ENCODE results near the gene SOCS4.

Gene SOCS4

GRCh38 chr14:55026793-55027561, at the start of gene SOCS4, which contains the start of gene WDHD1:
SOCS4 (plus strand) TSS chr14:55027236; CDS start chr14:55043042, 15,806 bp downstream.
WDHD1 (minus strand) TSS chr14:55027099; CDS start chr14:55026787, 312 bp downstream.
- DNase-seq (ENCODE audit: low read depth): peak; percentile 75
- H3K4me3 ChIP-seq (ENCODE audit: low read length): peak within 1 kb of the TSS; percentile 91
- no peak for TF ChIP-seq CTCF (conservative IDR thresholded peaks at IDR 0.05; ENCODE audit: low read depth, low read length)

- DNase-seq (ENCODE audit: low read depth): no peak
- no peak for TF ChIP-seq CTCF (conservative IDR thresholded peaks at IDR 0.05; ENCODE audit: low read depth, low read length)
Measured at GRCh38 chr14:54979039-54979438, 48.0 kb upstream of the SOCS4 start.

GRCh38 chr14:54981698-54982097, 45.3 kb upstream of the SOCS4 start:
- H3K4me3 ChIP-seq (ENCODE audit: low read length): no peak overlapping the region
- no peak for TF ChIP-seq CTCF (conservative IDR thresholded peaks at IDR 0.05; ENCODE audit: low read depth, low read length)
- no peak for DNase-seq (ENCODE audit: low read depth)

More at GRCh38 chr14:54979039-54979438, 48.0 kb upstream of the SOCS4 start:
- no peak overlapping the region for H3K4me3 ChIP-seq (ENCODE audit: low read length)

GRCh38 chr14:54985156-54985555, 41.9 kb upstream of the SOCS4 start:
- no peak overlapping the region for H3K4me3 ChIP-seq (ENCODE audit: low read length)
- DNase-seq (ENCODE audit: low read depth): no peak
- no peak for TF ChIP-seq CTCF (conservative IDR thresholded peaks at IDR 0.05; ENCODE audit: low read depth, low read length)

- DNase-seq (ENCODE audit: low read depth): no peak
- TF ChIP-seq CTCF (conservative IDR thresholded peaks at IDR 0.05; ENCODE audit: low read depth, low read length): no peak
- no peak overlapping the region for H3K4me3 ChIP-seq (ENCODE audit: low read length)
Measured at GRCh38 chr14:55000381-55000780, 26.7 kb upstream of the SOCS4 start.

- no peak for TF ChIP-seq CTCF (conservative IDR thresholded peaks at IDR 0.05; ENCODE audit: low read depth, low read length)
- DNase-seq (ENCODE audit: low read depth): no peak
- no peak overlapping the region for H3K4me3 ChIP-seq (ENCODE audit: low read length)
Measured at GRCh38 chr14:55005071-55005470, 22.0 kb upstream of the SOCS4 start.

GRCh38 chr14:55015006-55015405, 12.0 kb upstream of the SOCS4 start:
- no peak overlapping the region for H3K4me3 ChIP-seq (ENCODE audit: low read length)
- TF ChIP-seq CTCF (conservative IDR thresholded peaks at IDR 0.05; ENCODE audit: low read depth, low read length): no peak
- no peak for DNase-seq (ENCODE audit: low read depth)
